DOHH2 (cell line): ENCODE measurements around the gene GPR3.
A peak's percentile ranks its signal among the peaks of the same experiment; 100 is the strongest.

Experiments used
- H3F3A ChIP-seq: fragments of 200-600 bp; sonication (generic), shearing (Covaris generic); 2 replicates; pipeline ENCODE4 v1.6.0; 2016; ENCODE audit warnings: antibody characterized with exemption, mild to moderate bottlenecking; ENCODE audit not compliant: control insufficient read depth, insufficient read depth
- H3K27ac ChIP-seq: fragments of 200-600 bp; sonication (generic); 2 replicates; pipeline ENCODE4 v1.5.1; 2014; ENCODE audit warnings: low read depth, mild to moderate bottlenecking, low read length, moderate library complexity
- H3K27me3 ChIP-seq: fragments of 200-600 bp; sonication (generic); 2 replicates; pipeline ENCODE4 v1.6.1; 2014; ENCODE audit warnings: mild to moderate bottlenecking, low read length, mixed read lengths; ENCODE audit not compliant: control insufficient read depth
- H3K36me3 ChIP-seq: fragments of 200-600 bp; sonication (generic); 2 replicates; pipeline ENCODE4 v1.6.1; 2014; ENCODE audit warnings: mild to moderate bottlenecking, low read length, moderate library complexity, mixed read lengths; ENCODE audit not compliant: control insufficient read depth
- H3K4me1 ChIP-seq: fragments of 200-600 bp; sonication (generic); 2 replicates; pipeline ENCODE4 v1.6.1; 2014; ENCODE audit warnings: mild to moderate bottlenecking, low read length, mixed read lengths; ENCODE audit not compliant: control insufficient read depth
- H3K4me2 ChIP-seq: fragments of 200-600 bp; sonication (generic); 2 replicates; pipeline ENCODE4 v1.6.0; 2014; ENCODE audit warnings: mild to moderate bottlenecking, low read length, moderate library complexity
- H3K4me3 ChIP-seq: fragments of 200-600 bp; sonication (generic); 2 replicates; pipeline ENCODE4 v1.5.1; 2014; ENCODE audit warnings: mild to moderate bottlenecking, low read length, mixed read lengths
- H3K79me2 ChIP-seq: fragments of 200-600 bp; sonication (generic); 2 replicates; pipeline ENCODE4 v1.6.1; 2014; ENCODE audit warnings: mild to moderate bottlenecking, low read length, mixed read lengths; ENCODE audit not compliant: control insufficient read depth
- H3K9me2 ChIP-seq: fragments of 200-600 bp; sonication (generic); replicated peaks from 2 replicates; pipeline ENCODE4 v1.6.1; 2014; ENCODE audit warnings: mild to moderate bottlenecking, low read length, mixed read lengths; ENCODE audit not compliant: control insufficient read depth
- H3K9me3 ChIP-seq: fragments of 200-600 bp; sonication (generic); 2 replicates; pipeline ENCODE4 v1.6.1; 2014; ENCODE audit warnings: antibody characterized with exemption, low read length, mixed read lengths; ENCODE audit not compliant: control insufficient read depth, insufficient read depth
- H4K20me1 ChIP-seq: fragments of 200-600 bp; sonication (generic); 2 replicates; pipeline ENCODE4 v1.6.0; 2014; ENCODE audit warnings: low read depth, mild to moderate bottlenecking, antibody characterized with exemption, low read length, moderate library complexity; ENCODE audit not compliant: control insufficient read depth, insufficient read depth
- CTCF ChIP-seq: fragments of 200-600 bp; sonication (generic); IDR thresholded peaks from one replicate; pipeline ENCODE4 v1.5.1; 2014; ENCODE audit warnings: antibody characterized with exemption, mild to moderate bottlenecking, low read depth, low read length; ENCODE audit not compliant: poor library complexity, severe bottlenecking
- EZH2phosphoT487 ChIP-seq: fragments of 200-600 bp; sonication (generic); IDR thresholded peaks from 2 replicates; pipeline ENCODE4 v1.6.1; 2017; ENCODE audit warnings: borderline replicate concordance, mild to moderate bottlenecking, antibody characterized with exemption, low read length, moderate library complexity, mixed read lengths

GPR3 gene

GRCh38 chr1:27438621-27439061, 46.2 kb downstream of the GPR3 start:
- Histone ChIP-seq H3K4me3 (peak overlapping the region; percentile 60), H3F3A (peaks cover 28% of the 10 kb centered on the region), H3K4me1 (peaks cover 75% of the 10 kb centered on the region), H3K9me2 (no peaks in the 10 kb centered on the region), H3K27me3 (no peaks in the 10 kb centered on the region), H3K79me2 (peaks cover 71% of the 10 kb centered on the region), H3K9me3 (no peaks in the 10 kb centered on the region), H3K27ac (peak overlapping the region; percentile 89), H3K4me2 (peak overlapping the region; percentile 80), H3K36me3 (peaks cover 4% of the 10 kb centered on the region; the same call in 1 of the 2 replicates), H4K20me1 (peaks cover 12% of the 10 kb centered on the region; the same call in 1 of the 2 replicates)
- TF ChIP-seq EZH2phosphoT487 (no peak), CTCF (no peak)

- peaks cover 70% of the 10 kb centered on the region for H3K4me1 ChIP-seq
- H3K4me2 ChIP-seq = peak overlapping the region; percentile 80
- H3K9me2 ChIP-seq = no peaks in the 10 kb centered on the region
- peak overlapping the region; percentile 89 for H3K27ac ChIP-seq
- peaks cover 6% of the 10 kb centered on the region for H3K36me3 ChIP-seq
- H4K20me1 ChIP-seq = peaks cover 12% of the 10 kb centered on the region; the same call in 1 of the 2 replicates
- peaks cover 70% of the 10 kb centered on the region for H3K79me2 ChIP-seq
- TF ChIP-seq EZH2phosphoT487 (no peak), CTCF (no peak)
- no peaks in the 10 kb centered on the region for H3K27me3 ChIP-seq
- peak overlapping the region; percentile 60 for H3K4me3 ChIP-seq
- H3F3A ChIP-seq = peaks cover 28% of the 10 kb centered on the region
- no peaks in the 10 kb centered on the region for H3K9me3 ChIP-seq
Observed at GRCh38 chr1:27439150-27439549, 46.7 kb downstream of the GPR3 start.

- Histone ChIP-seq H3K27me3 (no peaks in the 10 kb centered on the region), H3F3A (peaks cover 7% of the 10 kb centered on the region), H3K36me3 (peaks cover 16% of the 10 kb centered on the region), H3K79me2 (peaks cover 70% of the 10 kb centered on the region), H3K9me2 (no peaks in the 10 kb centered on the region), H4K20me1 (peaks cover 12% of the 10 kb centered on the region), H3K4me2 (no peak overlapping the region), H3K27ac (no peak overlapping the region), H3K4me3 (no peak overlapping the region), H3K4me1 (peaks cover 42% of the 10 kb centered on the region), H3K9me3 (no peaks in the 10 kb centered on the region)
- TF ChIP-seq EZH2phosphoT487 (no peak), CTCF (no peak)
Observed at GRCh38 chr1:27444632-27445031, 52.2 kb downstream of the GPR3 start.
